GM23338 (cell line): Measurements from ENCODE around the gene ARMC9. TPM values are rescaled to one million over a fixed set of nuclear protein-coding genes. Genes with fewer than 3 reads are reported as not detected.
A peak's percentile ranks its signal among the peaks of the same experiment; 100 is the strongest.

ENCODE experiments used
- ATAC-seq: fragments of 200-7000 bp; cut with Tn5 transposase; 3 replicates; pipeline ENCODE4 v1.9.1; 2020
- DNase-seq: peaks from one replicate; pipeline ENCODE4 v3.0.0-alpha.2; 2015; ENCODE audit warnings: low spot score
- H2AFZ ChIP-seq: fragments of 200-600 bp; sonication (generic); 2 replicates; pipeline ENCODE4 v1.8.0; 2016; ENCODE audit warnings: antibody characterized with exemption, mild to moderate bottlenecking, moderate library complexity
- H3F3A ChIP-seq: fragments of 200-600 bp; sonication (generic); replicated peaks from 2 replicates; pipeline ENCODE4 v1.8.0; 2017; ENCODE audit warnings: antibody characterized with exemption, mixed run types, low read depth
- H3K27ac ChIP-seq: fragments of 200-600 bp; sonication (generic); 2 replicates; pipeline ENCODE4 v1.6.1; 2016; ENCODE audit warnings: low read depth
- H3K27me3 ChIP-seq: fragments of 200-600 bp; sonication (generic); 2 replicates; pipeline ENCODE4 v1.8.0; 2016; ENCODE audit warnings: mild to moderate bottlenecking, mixed run types, moderate library complexity; ENCODE audit not compliant: insufficient read depth
- H3K36me3 ChIP-seq: fragments of 200-600 bp; sonication (generic); 2 replicates; pipeline ENCODE4 v1.8.0; 2016; ENCODE audit warnings: mild to moderate bottlenecking; ENCODE audit not compliant: insufficient read depth
- H3K4me1 ChIP-seq: fragments of 200-600 bp; sonication (generic); 2 replicates; pipeline ENCODE4 v1.8.0; 2016; ENCODE audit warnings: mild to moderate bottlenecking, moderate library complexity; ENCODE audit not compliant: insufficient read depth
- H3K4me2 ChIP-seq: fragments of 200-600 bp; sonication (generic); 2 replicates; pipeline ENCODE4 v1.7.1; 2017; ENCODE audit warnings: mixed run types
- H3K4me3 ChIP-seq: fragments of 200-600 bp; sonication (generic); 2 replicates; pipeline ENCODE4 v1.6.1; 2016; ENCODE audit warnings: mixed run types
- H3K79me2 ChIP-seq: fragments of 200-600 bp; sonication (generic); replicated peaks from 2 replicates; pipeline ENCODE4 v1.8.0; 2017; ENCODE audit warnings: mild to moderate bottlenecking; ENCODE audit not compliant: insufficient read depth
- H3K9me2 ChIP-seq: fragments of 200-600 bp; sonication (generic); 2 replicates; pipeline ENCODE4 v1.8.0; 2017; ENCODE audit not compliant: insufficient read depth
- H4K20me1 ChIP-seq: fragments of 200-600 bp; sonication (generic); replicated peaks from 2 replicates; pipeline ENCODE4 v1.8.0; 2017; ENCODE audit warnings: mild to moderate bottlenecking; ENCODE audit not compliant: insufficient read depth
- H3K27ac Mint-ChIP-seq: 2 replicates; pipeline ENCODE4 v1.8.0; 2020; ENCODE audit warnings: inconsistent platforms, mild to moderate bottlenecking, moderate library complexity, mixed read lengths
- H3K27me3 Mint-ChIP-seq: 3 replicates; pipeline ENCODE4 v1.8.0; 2022; ENCODE audit warnings: low read depth, mild to moderate bottlenecking, moderate library complexity, mixed read lengths, inconsistent platforms; ENCODE audit not compliant: insufficient read depth, poor library complexity
- H3K36me3 Mint-ChIP-seq: 3 replicates; pipeline ENCODE4 v1.8.0; 2021; ENCODE audit warnings: low read depth, mild to moderate bottlenecking, inconsistent platforms, moderate library complexity, mixed read lengths
- H3K4me1 Mint-ChIP-seq: 3 replicates; pipeline ENCODE4 v1.8.0; 2020; ENCODE audit warnings: mild to moderate bottlenecking, inconsistent platforms, mixed read lengths
- H3K4me3 Mint-ChIP-seq: 3 replicates; pipeline ENCODE4 v1.8.0; 2021; ENCODE audit warnings: moderate library complexity, mild to moderate bottlenecking, inconsistent platforms, mixed read lengths
- H3K9me3 Mint-ChIP-seq: 3 replicates; pipeline ENCODE4 v1.8.0; 2020; ENCODE audit warnings: moderate library complexity, mild to moderate bottlenecking, inconsistent platforms, mixed read lengths
- CREB1 ChIP-seq: fragments of 250-450 bp; sonication (Bioruptor Pico); IDR thresholded peaks from 2 replicates; pipeline ENCODE4 v1.5.0; 2020; ENCODE audit warnings: low read depth, mild to moderate bottlenecking, moderate library complexity
- EZH2 ChIP-seq: fragments of 200-600 bp; sonication (generic); IDR thresholded peaks from one replicate; pipeline ENCODE4 v1.8.0; 2017; ENCODE audit warnings: antibody characterized with exemption, mild to moderate bottlenecking, low read depth; ENCODE audit not compliant: unreplicated experiment
- EZH2phosphoT487 ChIP-seq: fragments of 200-600 bp; sonication (generic); IDR thresholded peaks from one replicate; pipeline ENCODE4 v1.8.1; 2018; ENCODE audit warnings: antibody characterized with exemption; ENCODE audit not compliant: unreplicated experiment
- POLR2AphosphoS5 ChIP-seq: IDR thresholded peaks from 2 replicates; pipeline ENCODE4 v1.6.1; 2016; ENCODE audit warnings: antibody characterized with exemption, low read depth
- STAT1 ChIP-seq: IDR thresholded peaks from one replicate; pipeline ENCODE4 v1.6.1; 2016; ENCODE audit warnings: antibody characterized with exemption; ENCODE audit not compliant: unreplicated experiment
- ZNF114 ChIP-seq: fragments of 250-450 bp; sonication (Bioruptor Pico); IDR thresholded peaks from 2 replicates; pipeline ENCODE4 v1.5.0; 2020; ENCODE audit warnings: mild to moderate bottlenecking, moderate library complexity
- ZNF331 ChIP-seq: fragments of 250-450 bp; sonication (Bioruptor Pico); IDR thresholded peaks from 2 replicates; pipeline ENCODE4 v1.5.0; 2020; ENCODE audit warnings: low read depth, mild to moderate bottlenecking, moderate library complexity
- polyA plus RNA-seq: library from polyadenylated mRNA; unstranded; fragments of >200 nt; fragmentation: Nextera tagmentation; extraction: Ambion mirVana; gene quantifications from 2 replicates; pipeline ENCODE4 v1.2.1, GENCODE V29; 2016
- total RNA-seq: library from RNA; depleted of rRNA; stranded (reverse); fragments of >200 nt; shearing (Covaris generic); gene quantifications from 2 replicates; pipeline ENCODE4 v1.2.3, GENCODE V29; 2014
- TF ChIP-seq, protein P1 (sequence below): fragments of 250-450 bp; sonication (Bioruptor Pico); IDR thresholded peaks from 2 replicates; pipeline ENCODE4 v1.5.0; 2020; ENCODE audit warnings: mild to moderate bottlenecking, moderate library complexity
- TF ChIP-seq, protein P2 (sequence below): IDR thresholded peaks from 2 replicates; pipeline ENCODE4 v1.6.1; 2016; ENCODE audit warnings: antibody characterized with exemption
- TF ChIP-seq, protein P3 (sequence below): IDR thresholded peaks from one replicate; pipeline ENCODE4 v1.6.1; 2018; ENCODE audit warnings: antibody characterized with exemption; ENCODE audit not compliant: unreplicated experiment

ARMC9 gene
- total and polyA plus RNA-seq, 2 experiments from 2014 or later = 29.2 to 56.0 TPM

DNA sequence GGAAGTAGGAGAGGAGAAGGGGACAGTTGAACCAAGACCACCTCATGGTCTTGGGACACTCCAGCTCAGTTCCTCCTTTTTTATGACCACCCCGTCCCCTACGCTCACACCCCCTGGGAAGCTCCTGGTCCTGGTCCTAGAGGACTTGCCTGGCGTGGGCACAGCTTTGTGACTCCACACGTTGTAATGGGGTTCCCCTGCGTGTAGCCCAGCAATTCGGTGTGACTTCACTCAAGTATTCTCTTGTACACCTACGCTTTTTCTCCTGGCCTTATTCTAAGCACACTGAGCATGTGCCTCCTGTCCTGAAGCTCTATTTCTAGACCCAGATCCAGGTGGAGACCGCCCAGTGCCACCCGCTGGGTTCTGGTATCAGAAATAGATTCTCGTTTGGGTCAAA is 161.0 kb downstream of the ARMC9 start (continued):
- TF ChIP-seq, protein P1, sequence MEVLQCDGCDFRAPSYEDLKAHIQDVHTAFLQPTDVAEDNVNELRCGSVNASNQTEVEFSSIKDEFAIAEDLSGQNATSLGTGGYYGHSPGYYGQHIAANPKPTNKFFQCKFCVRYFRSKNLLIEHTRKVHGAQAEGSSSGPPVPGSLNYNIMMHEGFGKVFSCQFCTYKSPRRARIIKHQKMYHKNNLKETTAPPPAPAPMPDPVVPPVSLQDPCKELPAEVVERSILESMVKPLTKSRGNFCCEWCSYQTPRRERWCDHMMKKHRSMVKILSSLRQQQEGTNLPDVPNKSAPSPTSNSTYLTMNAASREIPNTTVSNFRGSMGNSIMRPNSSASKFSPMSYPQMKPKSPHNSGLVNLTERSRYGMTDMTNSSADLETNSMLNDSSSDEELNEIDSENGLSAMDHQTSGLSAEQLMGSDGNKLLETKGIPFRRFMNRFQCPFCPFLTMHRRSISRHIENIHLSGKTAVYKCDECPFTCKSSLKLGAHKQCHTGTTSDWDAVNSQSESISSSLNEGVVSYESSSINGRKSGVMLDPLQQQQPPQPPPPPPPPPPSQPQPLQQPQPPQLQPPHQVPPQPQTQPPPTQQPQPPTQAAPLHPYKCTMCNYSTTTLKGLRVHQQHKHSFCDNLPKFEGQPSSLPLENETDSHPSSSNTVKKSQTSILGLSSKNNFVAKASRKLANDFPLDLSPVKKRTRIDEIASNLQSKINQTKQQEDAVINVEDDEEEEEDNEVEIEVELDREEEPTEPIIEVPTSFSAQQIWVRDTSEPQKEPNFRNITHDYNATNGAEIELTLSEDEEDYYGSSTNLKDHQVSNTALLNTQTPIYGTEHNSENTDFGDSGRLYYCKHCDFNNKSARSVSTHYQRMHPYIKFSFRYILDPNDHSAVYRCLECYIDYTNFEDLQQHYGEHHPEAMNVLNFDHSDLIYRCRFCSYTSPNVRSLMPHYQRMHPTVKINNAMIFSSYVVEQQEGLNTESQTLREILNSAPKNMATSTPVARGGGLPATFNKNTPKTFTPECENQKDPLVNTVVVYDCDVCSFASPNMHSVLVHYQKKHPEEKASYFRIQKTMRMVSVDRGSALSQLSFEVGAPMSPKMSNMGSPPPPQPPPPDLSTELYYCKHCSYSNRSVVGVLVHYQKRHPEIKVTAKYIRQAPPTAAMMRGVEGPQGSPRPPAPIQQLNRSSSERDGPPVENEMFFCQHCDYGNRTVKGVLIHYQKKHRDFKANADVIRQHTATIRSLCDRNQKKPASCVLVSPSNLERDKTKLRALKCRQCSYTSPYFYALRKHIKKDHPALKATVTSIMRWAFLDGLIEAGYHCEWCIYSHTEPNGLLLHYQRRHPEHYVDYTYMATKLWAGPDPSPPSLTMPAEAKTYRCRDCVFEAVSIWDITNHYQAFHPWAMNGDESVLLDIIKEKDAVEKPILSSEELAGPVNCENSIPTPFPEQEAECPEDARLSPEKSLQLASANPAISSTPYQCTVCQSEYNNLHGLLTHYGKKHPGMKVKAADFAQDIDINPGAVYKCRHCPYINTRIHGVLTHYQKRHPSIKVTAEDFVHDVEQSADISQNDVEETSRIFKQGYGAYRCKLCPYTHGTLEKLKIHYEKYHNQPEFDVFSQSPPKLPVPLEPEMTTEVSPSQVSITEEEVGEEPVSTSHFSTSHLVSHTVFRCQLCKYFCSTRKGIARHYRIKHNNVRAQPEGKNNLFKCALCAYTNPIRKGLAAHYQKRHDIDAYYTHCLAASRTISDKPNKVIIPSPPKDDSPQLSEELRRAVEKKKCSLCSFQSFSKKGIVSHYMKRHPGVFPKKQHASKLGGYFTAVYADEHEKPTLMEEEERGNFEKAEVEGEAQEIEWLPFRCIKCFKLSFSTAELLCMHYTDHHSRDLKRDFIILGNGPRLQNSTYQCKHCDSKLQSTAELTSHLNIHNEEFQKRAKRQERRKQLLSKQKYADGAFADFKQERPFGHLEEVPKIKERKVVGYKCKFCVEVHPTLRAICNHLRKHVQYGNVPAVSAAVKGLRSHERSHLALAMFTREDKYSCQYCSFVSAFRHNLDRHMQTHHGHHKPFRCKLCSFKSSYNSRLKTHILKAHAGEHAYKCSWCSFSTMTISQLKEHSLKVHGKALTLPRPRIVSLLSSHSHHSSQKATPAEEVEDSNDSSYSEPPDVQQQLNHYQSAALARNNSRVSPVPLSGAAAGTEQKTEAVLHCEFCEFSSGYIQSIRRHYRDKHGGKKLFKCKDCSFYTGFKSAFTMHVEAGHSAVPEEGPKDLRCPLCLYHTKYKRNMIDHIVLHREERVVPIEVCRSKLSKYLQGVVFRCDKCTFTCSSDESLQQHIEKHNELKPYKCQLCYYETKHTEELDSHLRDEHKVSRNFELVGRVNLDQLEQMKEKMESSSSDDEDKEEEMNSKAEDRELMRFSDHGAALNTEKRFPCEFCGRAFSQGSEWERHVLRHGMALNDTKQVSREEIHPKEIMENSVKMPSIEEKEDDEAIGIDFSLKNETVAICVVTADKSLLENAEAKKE = no peak
- TF ChIP-seq ZNF114 (CRISPR knock-in tag) (no peak), CREB1 (no peak), STAT1 (no peak), POLR2AphosphoS5 (no peak), ZNF331 (CRISPR knock-in tag) (no peak)
- TF ChIP-seq, protein P2, sequence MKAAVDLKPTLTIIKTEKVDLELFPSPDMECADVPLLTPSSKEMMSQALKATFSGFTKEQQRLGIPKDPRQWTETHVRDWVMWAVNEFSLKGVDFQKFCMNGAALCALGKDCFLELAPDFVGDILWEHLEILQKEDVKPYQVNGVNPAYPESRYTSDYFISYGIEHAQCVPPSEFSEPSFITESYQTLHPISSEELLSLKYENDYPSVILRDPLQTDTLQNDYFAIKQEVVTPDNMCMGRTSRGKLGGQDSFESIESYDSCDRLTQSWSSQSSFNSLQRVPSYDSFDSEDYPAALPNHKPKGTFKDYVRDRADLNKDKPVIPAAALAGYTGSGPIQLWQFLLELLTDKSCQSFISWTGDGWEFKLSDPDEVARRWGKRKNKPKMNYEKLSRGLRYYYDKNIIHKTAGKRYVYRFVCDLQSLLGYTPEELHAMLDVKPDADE = no peak

DNA sequence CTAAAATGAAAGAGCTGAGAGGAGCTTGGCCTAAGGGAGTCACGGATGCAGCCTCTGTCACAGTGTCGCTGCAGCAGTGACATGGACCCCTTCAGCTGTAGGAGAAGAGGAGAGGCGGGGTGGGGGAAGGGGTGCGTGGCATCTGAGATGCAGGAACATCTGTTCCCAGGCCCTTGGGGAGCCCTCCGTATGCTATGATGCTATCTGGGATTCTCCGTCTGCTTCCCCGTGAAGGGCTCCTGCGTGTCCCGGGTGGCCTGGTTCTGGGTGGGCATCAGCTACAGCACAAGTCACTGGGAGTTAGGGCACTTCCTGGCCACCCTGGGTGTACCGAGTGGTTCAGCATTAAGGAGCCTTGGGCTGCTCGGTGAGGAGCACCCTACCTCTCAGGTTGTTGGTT is 161.5 kb downstream of the ARMC9 start:
- Histone ChIP-seq H3K36me3 (no peaks in the 10 kb centered on the region; the same call in 1 of the 2 replicates), H3K4me2 (no peak overlapping the region), H3K4me1 (peaks cover 22% of the 10 kb centered on the region), H3K27me3 (no peaks in the 10 kb centered on the region), H3K27ac (peak overlapping the region; percentile 45; the same call in 1 of the 2 replicates), H3K4me3 (no peak overlapping the region), H3K79me2 (no peaks in the 10 kb centered on the region), H2AFZ (no peak overlapping the region), H3K9me2 (0 out of 2 replicates have a peak, but pooled peaks cover 4% of the 10 kb centered on the region), H4K20me1 (no peaks in the 10 kb centered on the region), H3F3A (peaks cover 3% of the 10 kb centered on the region; the same call in 1 of the 2 replicates)
- Mint-ChIP-seq H3K27me3 (peaks cover 4% of the 10 kb centered on the region), H3K4me1 (peaks cover 47% of the 10 kb centered on the region), H3K9me3 (peaks cover 2% of the 10 kb centered on the region; the same call in 1 of the 3 replicates), H3K27ac (no peak overlapping the region), H3K4me3 (no peak overlapping the region), H3K36me3 (peaks cover 5% of the 10 kb centered on the region)
- ATAC-seq (no peak), DNase-seq (no peak)
- TF ChIP-seq CREB1 (no peak), EZH2phosphoT487 (no peak), POLR2AphosphoS5 (no peak), ZNF331 (CRISPR knock-in tag) (no peak), EZH2 (no peak)
- TF ChIP-seq, protein P3, sequence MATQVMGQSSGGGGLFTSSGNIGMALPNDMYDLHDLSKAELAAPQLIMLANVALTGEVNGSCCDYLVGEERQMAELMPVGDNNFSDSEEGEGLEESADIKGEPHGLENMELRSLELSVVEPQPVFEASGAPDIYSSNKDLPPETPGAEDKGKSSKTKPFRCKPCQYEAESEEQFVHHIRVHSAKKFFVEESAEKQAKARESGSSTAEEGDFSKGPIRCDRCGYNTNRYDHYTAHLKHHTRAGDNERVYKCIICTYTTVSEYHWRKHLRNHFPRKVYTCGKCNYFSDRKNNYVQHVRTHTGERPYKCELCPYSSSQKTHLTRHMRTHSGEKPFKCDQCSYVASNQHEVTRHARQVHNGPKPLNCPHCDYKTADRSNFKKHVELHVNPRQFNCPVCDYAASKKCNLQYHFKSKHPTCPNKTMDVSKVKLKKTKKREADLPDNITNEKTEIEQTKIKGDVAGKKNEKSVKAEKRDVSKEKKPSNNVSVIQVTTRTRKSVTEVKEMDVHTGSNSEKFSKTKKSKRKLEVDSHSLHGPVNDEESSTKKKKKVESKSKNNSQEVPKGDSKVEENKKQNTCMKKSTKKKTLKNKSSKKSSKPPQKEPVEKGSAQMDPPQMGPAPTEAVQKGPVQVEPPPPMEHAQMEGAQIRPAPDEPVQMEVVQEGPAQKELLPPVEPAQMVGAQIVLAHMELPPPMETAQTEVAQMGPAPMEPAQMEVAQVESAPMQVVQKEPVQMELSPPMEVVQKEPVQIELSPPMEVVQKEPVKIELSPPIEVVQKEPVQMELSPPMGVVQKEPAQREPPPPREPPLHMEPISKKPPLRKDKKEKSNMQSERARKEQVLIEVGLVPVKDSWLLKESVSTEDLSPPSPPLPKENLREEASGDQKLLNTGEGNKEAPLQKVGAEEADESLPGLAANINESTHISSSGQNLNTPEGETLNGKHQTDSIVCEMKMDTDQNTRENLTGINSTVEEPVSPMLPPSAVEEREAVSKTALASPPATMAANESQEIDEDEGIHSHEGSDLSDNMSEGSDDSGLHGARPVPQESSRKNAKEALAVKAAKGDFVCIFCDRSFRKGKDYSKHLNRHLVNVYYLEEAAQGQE = no peak
